Right lobe of liver (tissue), 4 donors: ENCODE measurements around the gene CCM2L.

Experiments
- CTCF ChIP-seq, 4 donors: fragments of 200-600 bp in 3 of 4; fragments of 450-650 bp in 1 of 4; IDR thresholded peaks; one replicate each; pipeline versions ENCODE4 v1.5.1 to v1.8.0; 2016 to 2022; ENCODE audit warnings: antibody characterized with exemption in 4 of 4, mild to moderate bottlenecking in 2 of 4
- POLR2A ChIP-seq: fragments of 450-650 bp; IDR thresholded peaks from one replicate; pipeline ENCODE4 v1.6.1; 2017; ENCODE audit warnings: antibody characterized with exemption, mild to moderate bottlenecking
- donor health status: DM: no; HTN: no; CAD: no.
- donor health status: DM: no; HTN: no; CAD: no.
- donor health status: DM: no; HTN: yes; CAD: no.

GRCh38 chr20:32024683-32025295, 14.6 kb downstream of the CCM2L start:
- no peak for TF ChIP-seq CTCF (IDR thresholded peaks at IDR 0.05)
- no peak for TF ChIP-seq POLR2A
